OCI-LY7 (cell line): ENCODE results near the gene MKRN3. TPM values are rescaled to one million over a fixed set of nuclear protein-coding genes. Genes with fewer than 3 reads are reported as not detected.

Experiments used
- BruUV-seq: library from RNA; stranded (reverse); fragments of 400-500 nt; replicated peaks from 2 replicates; lab custom pipeline; 2021; lab: Mats Ljungman, UMichigan
- CTCF ChIA-PET: fragments of 300-600 bp; sonication (Branson Sonifier 250); formaldehyde crosslinking; loops from one replicate; lab custom pipeline; 2022; ENCODE audit warnings: antibody characterized with exemption; ENCODE audit not compliant: unreplicated experiment; lab: Charles Lee
- POLR2A ChIA-PET: fragments of 300-600 bp; sonication (Branson Sonifier 250); formaldehyde crosslinking; loops from one replicate; lab custom pipeline; 2022; ENCODE audit warnings: antibody characterized with exemption; lab: Charles Lee
- DNase-seq: peaks from one replicate; pipeline ENCODE4 v3.0.0-alpha.2; 2015; ENCODE audit warnings: low spot score
- H2AFZ ChIP-seq: fragments of 200-600 bp; sonication (generic), shearing (Covaris generic); 2 replicates; pipeline ENCODE4 v1.6.1; 2014; ENCODE audit warnings: mild to moderate bottlenecking, antibody characterized with exemption, low read length, moderate library complexity
- H3K27ac ChIP-seq: fragments of 200-600 bp; sonication (generic); 2 replicates; pipeline ENCODE4 v1.5.1; 2014; ENCODE audit warnings: mixed run types, low read depth, mild to moderate bottlenecking, moderate library complexity, low read length, inconsistent platforms; ENCODE audit not compliant: poor library complexity, severe bottlenecking
- H3K36me3 ChIP-seq: fragments of 200-600 bp; sonication (generic); 2 replicates; pipeline ENCODE4 v1.6.1; 2014; ENCODE audit warnings: mild to moderate bottlenecking, antibody characterized with exemption, low read length, moderate library complexity, mixed read lengths; ENCODE audit not compliant: insufficient read depth
- H3K4me1 ChIP-seq: fragments of 200-600 bp; sonication (generic); 2 replicates; pipeline ENCODE4 v1.5.1; 2014; ENCODE audit warnings: mild to moderate bottlenecking, low read length; ENCODE audit not compliant: insufficient read depth, poor library complexity, severe bottlenecking
- H3K4me2 ChIP-seq: fragments of 200-600 bp; sonication (generic); 2 replicates; pipeline ENCODE4 v1.6.1; 2014; ENCODE audit warnings: mild to moderate bottlenecking, low read length
- H3K4me3 ChIP-seq: fragments of 200-600 bp; sonication (generic); 2 replicates; pipeline ENCODE4 v1.5.1; 2014; ENCODE audit warnings: mild to moderate bottlenecking, low read depth, low read length; ENCODE audit not compliant: poor library complexity, severe bottlenecking
- H3K79me2 ChIP-seq: fragments of 200-600 bp; sonication (generic); 2 replicates; pipeline ENCODE4 v1.6.1; 2016; ENCODE audit warnings: low read depth, mild to moderate bottlenecking, low read length, moderate library complexity, mixed read lengths; ENCODE audit not compliant: insufficient read depth
- H3K9me2 ChIP-seq: fragments of 200-600 bp; sonication (generic); 2 replicates; pipeline ENCODE4 v1.6.1; 2016; ENCODE audit warnings: mild to moderate bottlenecking, low read length, mixed read lengths; ENCODE audit not compliant: insufficient read depth
- H3K9me3 ChIP-seq: fragments of 200-600 bp; sonication (generic); 2 replicates; pipeline ENCODE4 v1.6.1; 2014; ENCODE audit warnings: mild to moderate bottlenecking, mixed run types, low read length, mixed read lengths
- H4K20me1 ChIP-seq: fragments of 200-600 bp; sonication (generic); 2 replicates; pipeline ENCODE4 v1.6.1; 2014; ENCODE audit warnings: mild to moderate bottlenecking, antibody characterized with exemption, low read length, moderate library complexity, mixed read lengths; ENCODE audit not compliant: insufficient read depth
- EZH2phosphoT487 ChIP-seq: fragments of 200-600 bp; sonication (generic); IDR thresholded peaks from 2 replicates; pipeline ENCODE4 v1.6.1; 2018; ENCODE audit warnings: low read depth, borderline replicate concordance, mild to moderate bottlenecking, mixed run types, antibody characterized with exemption, low read length, moderate library complexity, mixed read lengths
- intact Hi-C: fragments of 100-400 bp; cut with micrococcal nuclease; formaldehyde crosslinking; loops from one replicate; pipeline ENCODE4 v1.10.0; 2022; ENCODE audit not compliant: unreplicated experiment
- total RNA-seq, 2 experiments: library from RNA; depleted of rRNA in 1 of 2; stranded (reverse); fragments of >200 nt in 1 of 2; shearing (Covaris generic) in 1 of 2; gene quantifications; 2 replicates each; pipeline ENCODE4 v1.2.3, GENCODE V29; 2014 to 2022
- TF ChIP-seq, protein P1 (sequence below): fragments of 200-600 bp; sonication (generic); conservative IDR thresholded peaks from 2 replicates; pipeline ENCODE4 v1.5.1; 2014; ENCODE audit warnings: mild to moderate bottlenecking, antibody characterized with exemption, low read length, moderate library complexity, mixed read lengths

MKRN3 gene
- total RNA-seq, 2 experiments from 2014 or later = not detected

DNA sequence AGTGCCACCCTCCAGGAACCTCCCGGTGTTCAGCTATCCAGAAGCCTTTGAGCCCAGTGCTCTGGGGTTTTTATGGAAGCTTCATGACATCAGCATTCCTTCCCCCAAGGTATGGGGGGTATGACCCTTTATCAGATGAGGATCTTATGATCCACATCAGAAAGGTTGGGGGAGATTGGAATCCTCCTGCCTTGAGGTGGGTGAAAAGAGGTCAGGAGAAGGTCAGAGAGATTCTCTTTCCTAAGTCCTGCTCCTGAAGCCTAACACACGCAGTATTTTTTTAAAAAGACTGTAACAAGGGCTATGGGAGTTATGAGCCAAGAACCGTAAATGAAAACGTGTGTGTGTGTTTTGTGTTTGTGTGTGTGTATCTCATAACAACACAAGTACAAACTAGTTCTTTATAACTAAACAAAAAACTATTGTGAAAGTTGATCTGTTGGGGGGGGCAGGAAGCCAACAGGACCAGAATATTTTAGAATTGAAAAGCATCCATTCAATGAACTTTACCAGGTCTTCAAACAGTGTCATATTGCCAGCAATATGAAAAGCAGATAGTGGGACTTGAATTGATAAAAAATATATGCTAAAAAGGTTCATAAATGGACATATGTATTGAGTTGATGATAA is 13.2 kb downstream of the MKRN3 start:
- Histone ChIP-seq H3K4me3 (no peak overlapping the region), H4K20me1 (no peaks in the 10 kb centered on the region), H2AFZ (no peak overlapping the region), H3K79me2 (no peaks in the 10 kb centered on the region), H3K9me2 (no peaks in the 10 kb centered on the region), H3K4me1 (no peaks in the 10 kb centered on the region), H3K4me2 (no peak overlapping the region), H3K27ac (no peak overlapping the region), H3K36me3 (no peaks in the 10 kb centered on the region), H3K9me3 (no peaks in the 10 kb centered on the region)
- TF ChIP-seq EZH2phosphoT487 = no peak
- TF ChIP-seq, protein P1, sequence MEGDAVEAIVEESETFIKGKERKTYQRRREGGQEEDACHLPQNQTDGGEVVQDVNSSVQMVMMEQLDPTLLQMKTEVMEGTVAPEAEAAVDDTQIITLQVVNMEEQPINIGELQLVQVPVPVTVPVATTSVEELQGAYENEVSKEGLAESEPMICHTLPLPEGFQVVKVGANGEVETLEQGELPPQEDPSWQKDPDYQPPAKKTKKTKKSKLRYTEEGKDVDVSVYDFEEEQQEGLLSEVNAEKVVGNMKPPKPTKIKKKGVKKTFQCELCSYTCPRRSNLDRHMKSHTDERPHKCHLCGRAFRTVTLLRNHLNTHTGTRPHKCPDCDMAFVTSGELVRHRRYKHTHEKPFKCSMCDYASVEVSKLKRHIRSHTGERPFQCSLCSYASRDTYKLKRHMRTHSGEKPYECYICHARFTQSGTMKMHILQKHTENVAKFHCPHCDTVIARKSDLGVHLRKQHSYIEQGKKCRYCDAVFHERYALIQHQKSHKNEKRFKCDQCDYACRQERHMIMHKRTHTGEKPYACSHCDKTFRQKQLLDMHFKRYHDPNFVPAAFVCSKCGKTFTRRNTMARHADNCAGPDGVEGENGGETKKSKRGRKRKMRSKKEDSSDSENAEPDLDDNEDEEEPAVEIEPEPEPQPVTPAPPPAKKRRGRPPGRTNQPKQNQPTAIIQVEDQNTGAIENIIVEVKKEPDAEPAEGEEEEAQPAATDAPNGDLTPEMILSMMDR = no peak
- ChIA-PET POLR2A (no interaction called here), CTCF (no interaction called here)
- DNase-seq = no peak
- intact Hi-C loops = no loop called here
- no TSS peak for BruUV-seq

DNA sequence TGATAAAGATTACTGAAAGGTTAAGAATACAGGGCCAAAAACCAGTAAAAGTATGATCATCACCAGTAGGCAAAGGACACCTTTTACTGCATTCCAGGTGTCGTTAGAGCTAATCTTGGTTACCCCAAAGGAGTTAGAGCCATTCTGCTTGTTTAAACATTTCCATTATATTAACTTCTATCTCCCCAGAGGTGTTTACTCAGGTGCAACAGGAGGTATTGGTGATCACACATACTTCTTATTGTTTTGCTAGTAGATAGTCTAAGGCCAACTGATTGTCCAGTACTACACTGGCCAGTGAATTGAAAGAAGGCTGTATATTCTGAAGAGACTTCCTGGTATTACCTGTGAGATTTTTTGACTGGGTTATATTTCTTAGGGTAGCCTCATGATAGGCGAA is 22.8 kb downstream of the MKRN3 start:
- Histone ChIP-seq H3K79me2 (no peaks in the 10 kb centered on the region), H4K20me1 (no peaks in the 10 kb centered on the region), H3K27ac (no peak overlapping the region), H3K4me1 (no peaks in the 10 kb centered on the region), H2AFZ (no peak overlapping the region), H3K4me3 (no peak overlapping the region), H3K4me2 (no peak overlapping the region), H3K36me3 (no peaks in the 10 kb centered on the region), H3K9me3 (no peaks in the 10 kb centered on the region), H3K9me2 (no peaks in the 10 kb centered on the region)
- ChIA-PET CTCF (interaction anchor here (0.5 kb wide), 1 partner anchor 1828 kb away, joined by 3 read pairs; no protein-coding TSS in a partner anchor), POLR2A (no interaction called here)
- DNase-seq = no peak
- BruUV-seq = no TSS peak
- intact Hi-C loops = no loop called here
- TF ChIP-seq, protein P1 = no peak
- TF ChIP-seq EZH2phosphoT487 = no peak

DNA sequence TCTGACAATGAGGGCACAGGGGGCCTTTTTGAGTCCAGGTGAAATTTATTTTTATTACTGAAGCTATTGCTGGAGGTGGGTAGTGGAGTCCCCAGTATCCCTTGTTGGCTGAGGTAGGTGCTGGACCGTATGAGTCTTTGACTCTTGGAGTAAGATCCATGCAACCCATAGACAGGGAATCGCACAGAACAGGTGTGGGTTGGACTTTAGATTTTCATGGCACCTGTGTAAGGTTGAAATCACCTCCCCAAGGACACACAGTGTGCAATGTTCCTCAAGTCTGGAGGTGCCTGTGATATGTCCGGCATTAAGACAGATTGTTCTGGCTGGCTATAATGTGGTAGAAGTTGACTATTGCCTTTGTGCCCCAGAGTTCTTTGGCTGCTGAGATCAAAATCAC is 23.5 kb downstream of the MKRN3 start:
- Histone ChIP-seq H4K20me1 (no peaks in the 10 kb centered on the region), H3K4me3 (no peak overlapping the region), H2AFZ (no peak overlapping the region), H3K79me2 (no peaks in the 10 kb centered on the region), H3K27ac (no peak overlapping the region), H3K9me2 (no peaks in the 10 kb centered on the region), H3K36me3 (no peaks in the 10 kb centered on the region), H3K4me1 (no peaks in the 10 kb centered on the region), H3K9me3 (no peaks in the 10 kb centered on the region), H3K4me2 (no peak overlapping the region)
- intact Hi-C loops = no loop called here
- no TSS peak for BruUV-seq
- ChIA-PET POLR2A (no interaction called here), CTCF (interaction anchor here (0.5 kb wide), 1 partner anchor 1827 kb away, joined by 3 read pairs; no protein-coding TSS in a partner anchor)
- DNase-seq = no peak
- no peak for TF ChIP-seq EZH2phosphoT487
- TF ChIP-seq, protein P1 = no peak
